H54 (cell line): ENCODE measurements around the gene BAG3.

Source experiments
- DNase-seq: peaks from one replicate; pipeline ENCODE4 v3.0.0; 2011; ENCODE audit warnings: low spot score, mixed read lengths; ENCODE audit not compliant: insufficient read length
- FAIRE-seq: peaks from 3 replicates; lab custom pipeline; 2011; peaks lifted over from hg19 to GRCh38; lab: Jason Lieb, UNC
- POLR2A ChIP-seq: IDR thresholded peaks from 2 replicates; pipeline ENCODE4 v1.6.1; 2011; ENCODE audit warnings: low read depth, mild to moderate bottlenecking, low read length

BAG3 gene

GRCh38 chr10:119666709-119667004 is 15.5 kb downstream of the BAG3 start:
- TF ChIP-seq POLR2A: no peak
- no peak for FAIRE-seq

GRCh38 chr10:119667562-119668328 is 16.6 kb downstream of the BAG3 start:
- TF ChIP-seq POLR2A: no peak
- DNase-seq (peak; percentile 83), FAIRE-seq (peak; percentile 75)

More at GRCh38 chr10:119666709-119667004, 15.5 kb downstream of the BAG3 start:
- no peak for DNase-seq

GRCh38 chr10:119668461-119668860 is 17.3 kb downstream of the BAG3 start:
- FAIRE-seq (no peak), DNase-seq (no peak)
- no peak for TF ChIP-seq POLR2A

GRCh38 chr10:119669331-119669730 is 18.2 kb downstream of the BAG3 start:
- no peak for DNase-seq
- FAIRE-seq: no peak
- TF ChIP-seq POLR2A: no peak

- DNase-seq (no peak), FAIRE-seq (no peak)
- no peak for TF ChIP-seq POLR2A
Observed at GRCh38 chr10:119669975-119670640, 18.9 kb downstream of the BAG3 start.

- no peak for TF ChIP-seq POLR2A
- FAIRE-seq (no peak), DNase-seq (no peak)
Observed at GRCh38 chr10:119670717-119671116, 19.5 kb downstream of the BAG3 start.

GRCh38 chr10:119671381-119671780 is 20.2 kb downstream of the BAG3 start:
- no peak for TF ChIP-seq POLR2A
- FAIRE-seq (no peak), DNase-seq (no peak)

GRCh38 chr10:119672291-119672690 is 21.1 kb downstream of the BAG3 start:
- TF ChIP-seq POLR2A: no peak
- DNase-seq (no peak), FAIRE-seq (no peak)

- no peak for TF ChIP-seq POLR2A
- DNase-seq (no peak), FAIRE-seq (no peak)
Observed at GRCh38 chr10:119673271-119673670, 22.1 kb downstream of the BAG3 start.

GRCh38 chr10:119675483-119676170 is 24.4 kb downstream of the BAG3 start:
- no peak for DNase-seq
- no peak for FAIRE-seq
- no peak for TF ChIP-seq POLR2A

GRCh38 chr10:119677126-119677525 is 25.9 kb downstream of the BAG3 start:
- FAIRE-seq: no peak

GRCh38 chr10:119677904-119678755 is 26.9 kb downstream of the BAG3 start:
- no peak for TF ChIP-seq POLR2A
- FAIRE-seq (no peak), DNase-seq (no peak)

More at GRCh38 chr10:119677126-119677525, 25.9 kb downstream of the BAG3 start:
- no peak for DNase-seq
- TF ChIP-seq POLR2A: no peak

- TF ChIP-seq POLR2A: no peak
- FAIRE-seq (no peak), DNase-seq (no peak)
Observed at GRCh38 chr10:119679480-119679829, 28.3 kb downstream of the BAG3 start.
